DMS53 treated with DMSO at 0.1 percent for 48 hours (cell line): Measurements from ENCODE around the gene PRLR.

Source experiments
- DNase-seq: peaks from one replicate; lab custom pipeline; 2025; ENCODE audit not compliant: unreplicated experiment; lab: John Stamatoyannopoulos, UW

Gene PRLR

GRCh38 chr5:35236770-35237169 lies 6.5 kb upstream of the PRLR start:
- DNase-seq = no peak

- no peak for DNase-seq
Observed at GRCh38 chr5:35233601-35234000, 3.3 kb upstream of the PRLR start.

GRCh38 chr5:35233121-35233520 lies 2.8 kb upstream of the PRLR start:
- peak; percentile 8 for DNase-seq

- no peak for DNase-seq
Observed at GRCh38 chr5:35232124-35232523, 1.8 kb upstream of the PRLR start.

- peak; percentile 70 for DNase-seq
Observed at GRCh38 chr5:35229076-35230037, 930 bp downstream of the PRLR start.

GRCh38 chr5:35228310-35228709 lies 2.0 kb downstream of the PRLR start:
- no peak for DNase-seq

- DNase-seq = no peak
Observed at GRCh38 chr5:35227720-35228119, 2.6 kb downstream of the PRLR start.

GRCh38 chr5:35223787-35224395 lies 6.4 kb downstream of the PRLR start:
- DNase-seq = no peak

GRCh38 chr5:35220967-35221366 lies 9.3 kb downstream of the PRLR start:
- DNase-seq = no peak

GRCh38 chr5:35218981-35219380 lies 11.3 kb downstream of the PRLR start:
- no peak for DNase-seq

GRCh38 chr5:35214051-35214450 lies 16.2 kb downstream of the PRLR start:
- no peak for DNase-seq

GRCh38 chr5:35213608-35214007 lies 16.7 kb downstream of the PRLR start:
- DNase-seq = no peak

GRCh38 chr5:35212122-35212982 lies 17.9 kb downstream of the PRLR start:
- DNase-seq = no peak

- DNase-seq = no peak
Observed at GRCh38 chr5:35209862-35210261, 20.4 kb downstream of the PRLR start.

GRCh38 chr5:35205606-35206005 lies 24.7 kb downstream of the PRLR start:
- DNase-seq = no peak

- no peak for DNase-seq
Observed at GRCh38 chr5:35205186-35205585, 25.1 kb downstream of the PRLR start.

- DNase-seq = no peak
Observed at GRCh38 chr5:35203403-35203802, 26.9 kb downstream of the PRLR start.

- DNase-seq = peak; percentile 15
Observed at GRCh38 chr5:35202319-35203111, 27.8 kb downstream of the PRLR start.

- DNase-seq = no peak
Observed at GRCh38 chr5:35201291-35201690, 29.0 kb downstream of the PRLR start.

GRCh38 chr5:35199886-35200285 lies 30.4 kb downstream of the PRLR start:
- DNase-seq = no peak

GRCh38 chr5:35198686-35199085 lies 31.6 kb downstream of the PRLR start:
- DNase-seq = no peak
